HEK293 (cell line): ENCODE measurements around the gene LOXL4.

Experiments
- CTCF ChIA-PET: fragments of 350-600 bp; formaldehyde crosslinking; extraction: SDS; loops from one replicate; lab custom pipeline; 2021; ENCODE audit warnings: antibody characterized with exemption; lab: Yijun Ruan, JAX
- POLR2A ChIA-PET: fragments of 300-600 bp; formaldehyde crosslinking; extraction: SDS; loops from one replicate; lab custom pipeline; 2020; ENCODE audit warnings: antibody characterized with exemption, inconsistent platforms; lab: Yijun Ruan, JAX
- H3K27ac ChIP-seq: fragments of 200-500 bp; sonication (Bioruptor generic); 2 replicates; pipeline ENCODE4 v1.5.1; 2014; ENCODE audit warnings: low read depth, low read length, control low read depth, inconsistent platforms; ENCODE audit errors: extremely low read depth
- H3K36me3 ChIP-seq, 2 experiments: fragments of 200-500 bp in 1 of 2; sonication (Bioruptor generic) in 1 of 2; 1 replicate in 1 of 2; 2 replicates in 1 of 2; pipeline ENCODE4 v1.5.1; 2014 to 2017; ENCODE audit warnings: inconsistent platforms in 2 of 2, low read length in 2 of 2; ENCODE audit not compliant: control insufficient read depth in 2 of 2, insufficient read depth in 1 of 2
- H3K4me1 ChIP-seq: fragments of 200-500 bp; sonication (Bioruptor generic); 2 replicates; pipeline ENCODE4 v1.5.1; 2014; ENCODE audit warnings: mild to moderate bottlenecking, low read length, inconsistent platforms; ENCODE audit not compliant: control insufficient read depth, insufficient read depth
- H3K4me3 ChIP-seq: 2 replicates; pipeline ENCODE4 v1.5.1; 2011; ENCODE audit warnings: low read depth, mild to moderate bottlenecking, control low read depth, low read length, moderate library complexity
- H3K9me3 ChIP-seq: fragments of 200-500 bp; sonication (Bioruptor generic); 2 replicates; pipeline ENCODE4 v1.5.1; 2014; ENCODE audit warnings: low read depth, low read length, inconsistent platforms; ENCODE audit not compliant: control insufficient read depth, insufficient read depth
- EGR2 ChIP-seq: fragments of 450-650 bp; formaldehyde crosslinking; IDR thresholded peaks from 2 replicates; pipeline ENCODE4 v1.5.1; 2016; ENCODE audit warnings: low read depth, missing biosample characterization, missing genetic modification characterization
- GLIS1 ChIP-seq: fragments of 450-650 bp; formaldehyde crosslinking; IDR thresholded peaks from 2 replicates; pipeline ENCODE4 v1.5.1; 2016; ENCODE audit warnings: missing biosample characterization, missing genetic modification characterization
- KLF10 ChIP-seq: fragments of 450-650 bp; IDR thresholded peaks from 2 replicates; pipeline ENCODE4 v1.5.1; 2018; ENCODE audit warnings: missing biosample characterization, mild to moderate bottlenecking, missing genetic modification characterization
- KLF9 ChIP-seq: fragments of 450-650 bp; formaldehyde crosslinking; IDR thresholded peaks from 2 replicates; pipeline ENCODE4 v1.5.1; 2016; ENCODE audit warnings: missing biosample characterization, missing genetic modification characterization, low read depth
- OSR2 ChIP-seq: fragments of 450-650 bp; formaldehyde crosslinking; IDR thresholded peaks from 2 replicates; pipeline ENCODE4 v1.5.1; 2016; ENCODE audit warnings: missing biosample characterization, missing genetic modification characterization
- PRDM1 ChIP-seq: fragments of 450-650 bp; formaldehyde crosslinking; IDR thresholded peaks from 2 replicates; pipeline ENCODE4; 2016; ENCODE audit warnings: missing biosample characterization, missing genetic modification characterization
- PRDM4 ChIP-seq: fragments of 450-650 bp; formaldehyde crosslinking; IDR thresholded peaks from 2 replicates; pipeline ENCODE4 v1.5.1; 2017; ENCODE audit warnings: missing biosample characterization, missing genetic modification characterization
- REPIN1 ChIP-seq: fragments of 450-650 bp; formaldehyde crosslinking; IDR thresholded peaks from 2 replicates; pipeline ENCODE4 v1.5.1; 2017; ENCODE audit warnings: missing biosample characterization, missing genetic modification characterization, low read depth
- SP2 ChIP-seq: fragments of 450-650 bp; formaldehyde crosslinking; IDR thresholded peaks from 2 replicates; pipeline ENCODE4 v1.5.1; 2016; ENCODE audit warnings: missing biosample characterization, missing genetic modification characterization
- TCF7L2 ChIP-seq: IDR thresholded peaks from 2 replicates; pipeline ENCODE4 v1.6.1; 2011; ENCODE audit warnings: low read depth, mild to moderate bottlenecking, inconsistent platforms, low read length, moderate library complexity, borderline replicate concordance
- ZBTB17 ChIP-seq: fragments of 450-650 bp; formaldehyde crosslinking; IDR thresholded peaks from 2 replicates; pipeline ENCODE4 v1.5.1; 2016; ENCODE audit warnings: missing biosample characterization, missing genetic modification characterization
- ZFHX2 ChIP-seq: fragments of 450-650 bp; formaldehyde crosslinking; conservative IDR thresholded peaks from 2 replicates; pipeline ENCODE4 v1.5.1; 2016; ENCODE audit warnings: missing biosample characterization, missing genetic modification characterization
- ZFP3 ChIP-seq: fragments of 450-650 bp; formaldehyde crosslinking; IDR thresholded peaks from 2 replicates; pipeline ENCODE4 v1.5.1; 2016; ENCODE audit warnings: low read depth, missing biosample characterization, missing genetic modification characterization
- ZFP69B ChIP-seq: fragments of 450-650 bp; formaldehyde crosslinking; IDR thresholded peaks from 2 replicates; pipeline ENCODE4 v1.5.1; 2016; ENCODE audit warnings: missing biosample characterization, missing genetic modification characterization
- ZNF121 ChIP-seq: fragments of 450-650 bp; formaldehyde crosslinking; IDR thresholded peaks from 2 replicates; pipeline ENCODE4 v1.5.1; 2016; ENCODE audit warnings: missing biosample characterization, missing genetic modification characterization
- ZNF133 ChIP-seq: fragments of 450-650 bp; formaldehyde crosslinking; IDR thresholded peaks from 2 replicates; pipeline ENCODE4 v1.5.1; 2016; ENCODE audit warnings: missing biosample characterization, missing genetic modification characterization
- ZNF146 ChIP-seq: fragments of 450-650 bp; formaldehyde crosslinking; IDR thresholded peaks from 2 replicates; pipeline ENCODE4 v1.5.1; 2016; ENCODE audit warnings: missing biosample characterization, missing genetic modification characterization
- ZNF221 ChIP-seq: fragments of 450-650 bp; formaldehyde crosslinking; IDR thresholded peaks from 2 replicates; pipeline ENCODE4 v1.5.1; 2017; ENCODE audit warnings: missing biosample characterization, missing genetic modification characterization, borderline replicate concordance
- ZNF292 ChIP-seq: fragments of 450-650 bp; formaldehyde crosslinking; IDR thresholded peaks from 2 replicates; pipeline ENCODE4 v1.5.1; 2016; ENCODE audit warnings: low read depth, missing biosample characterization, missing genetic modification characterization, borderline replicate concordance
- ZNF354C ChIP-seq: fragments of 450-650 bp; formaldehyde crosslinking; IDR thresholded peaks from 2 replicates; pipeline ENCODE4 v1.5.1; 2016; ENCODE audit warnings: missing biosample characterization, missing genetic modification characterization, low read depth, borderline replicate concordance
- ZNF529 ChIP-seq: fragments of 450-650 bp; formaldehyde crosslinking; IDR thresholded peaks from 2 replicates; pipeline ENCODE4 v1.5.1; 2017; ENCODE audit warnings: missing genetic modification characterization, missing biosample characterization; ENCODE audit not compliant: insufficient replicate concordance
- ZNF530 ChIP-seq: fragments of 450-650 bp; formaldehyde crosslinking; IDR thresholded peaks from 2 replicates; pipeline ENCODE4 v1.5.1; 2016; ENCODE audit warnings: low read depth, missing biosample characterization, missing genetic modification characterization
- ZNF585B ChIP-seq: fragments of 450-650 bp; formaldehyde crosslinking; IDR thresholded peaks from 2 replicates; pipeline ENCODE4 v1.5.1; 2016; ENCODE audit warnings: missing biosample characterization, missing genetic modification characterization
- ZNF624 ChIP-seq: fragments of 450-650 bp; formaldehyde crosslinking; IDR thresholded peaks from 2 replicates; pipeline ENCODE4 v1.5.1; 2017; ENCODE audit warnings: missing biosample characterization, missing genetic modification characterization
- ZNF660 ChIP-seq: fragments of 450-650 bp; IDR thresholded peaks from 2 replicates; pipeline ENCODE4 v1.5.1; 2018; ENCODE audit warnings: missing biosample characterization, mild to moderate bottlenecking, missing genetic modification characterization
- TF ChIP-seq, protein P1 (sequence below): fragments of 450-650 bp; formaldehyde crosslinking; IDR thresholded peaks from 2 replicates; pipeline ENCODE4 v1.5.1; 2017; ENCODE audit warnings: missing biosample characterization, missing genetic modification characterization

Gene LOXL4

GRCh38 chr10:98267069-98267893 lies 713 bp downstream of the LOXL4 start:
- H3K4me1 ChIP-seq, result no peaks in the 10 kb centered on the region
- peak overlapping the region; percentile 58; the same call in 1 of the 2 replicates for H3K27ac ChIP-seq
- no peaks in the 10 kb centered on the region for H3K36me3 ChIP-seq
- H3K4me3 ChIP-seq, result no peak overlapping the region
- ChIA-PET POLR2A (interaction anchor here (1.1 kb wide), 1 partner anchor 29 kb away, joined by 3 read pairs; no protein-coding TSS in a partner anchor), CTCF (interaction anchor here (0.6 to 2.4 kb wide), 3 partner anchors 42 to 768 kb away, joined by 3 to 13 read pairs (median 3); no protein-coding TSS in a partner anchor)
- no peaks in the 10 kb centered on the region for H3K9me3 ChIP-seq
- no peak for TF ChIP-seq ZNF585B (tag by site-specific recombination)
- no peak for TF ChIP-seq ZNF121 (tag by site-specific recombination)
- TF ChIP-seq TCF7L2, result no peak
- TF ChIP-seq SP2 (tag by site-specific recombination), result peak; percentile 27
- peak; percentile 22; the same call in 1 of the 2 replicates for TF ChIP-seq ZBTB17 (tag by site-specific recombination)

DNA sequence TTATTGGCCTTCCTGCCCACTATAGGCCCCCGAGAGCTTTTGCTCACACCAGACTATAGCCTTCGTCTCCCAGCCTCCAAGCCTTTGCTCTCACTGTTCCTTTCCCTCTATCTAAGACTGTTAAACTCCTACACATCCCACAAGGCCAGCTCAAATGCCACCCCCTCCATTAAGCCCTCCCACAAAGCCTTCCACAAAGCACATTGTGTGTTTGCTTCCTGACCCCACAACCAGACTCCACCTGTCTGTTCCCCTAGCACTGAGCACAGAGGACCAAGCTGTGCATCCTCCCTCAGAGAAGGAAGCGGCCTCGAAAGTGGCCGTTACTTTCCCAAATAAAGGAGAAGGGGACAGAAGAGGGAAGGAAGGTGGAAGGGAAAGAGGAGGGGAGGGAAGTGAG lies 1.3 kb downstream of the LOXL4 start:
- no peaks in the 10 kb centered on the region for H3K9me3 ChIP-seq
- H3K4me1 ChIP-seq, result no peaks in the 10 kb centered on the region
- TF ChIP-seq EGR2 (tag by site-specific recombination), result peak; percentile 94
- no peak for TF ChIP-seq PRDM4
- TF ChIP-seq, protein P1, sequence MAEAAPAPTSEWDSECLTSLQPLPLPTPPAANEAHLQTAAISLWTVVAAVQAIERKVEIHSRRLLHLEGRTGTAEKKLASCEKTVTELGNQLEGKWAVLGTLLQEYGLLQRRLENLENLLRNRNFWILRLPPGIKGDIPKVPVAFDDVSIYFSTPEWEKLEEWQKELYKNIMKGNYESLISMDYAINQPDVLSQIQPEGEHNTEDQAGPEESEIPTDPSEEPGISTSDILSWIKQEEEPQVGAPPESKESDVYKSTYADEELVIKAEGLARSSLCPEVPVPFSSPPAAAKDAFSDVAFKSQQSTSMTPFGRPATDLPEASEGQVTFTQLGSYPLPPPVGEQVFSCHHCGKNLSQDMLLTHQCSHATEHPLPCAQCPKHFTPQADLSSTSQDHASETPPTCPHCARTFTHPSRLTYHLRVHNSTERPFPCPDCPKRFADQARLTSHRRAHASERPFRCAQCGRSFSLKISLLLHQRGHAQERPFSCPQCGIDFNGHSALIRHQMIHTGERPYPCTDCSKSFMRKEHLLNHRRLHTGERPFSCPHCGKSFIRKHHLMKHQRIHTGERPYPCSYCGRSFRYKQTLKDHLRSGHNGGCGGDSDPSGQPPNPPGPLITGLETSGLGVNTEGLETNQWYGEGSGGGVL, result no peak
- TF ChIP-seq ZNF146 (tag by site-specific recombination), result no peak
- no peak for TF ChIP-seq OSR2 (tag by site-specific recombination)
- TF ChIP-seq GLIS1 (tag by site-specific recombination), result peak; percentile 84
- TF ChIP-seq REPIN1, result no peak
- 0 out of 2 replicates have a peak, but pooled peaks have one; percentile 16 for TF ChIP-seq PRDM1
- TF ChIP-seq ZNF354C, result no peak
- no peak for TF ChIP-seq ZNF292 (tag by site-specific recombination)
- no peak for TF ChIP-seq ZFP69B
- TF ChIP-seq ZFHX2 (tag by site-specific recombination), result peak; percentile 95
- TF ChIP-seq ZFP3, result peak; percentile 78
- no peak for TF ChIP-seq ZNF133 (tag by site-specific recombination)
- no peak for TF ChIP-seq ZNF660 (tag by site-specific recombination)
- TF ChIP-seq ZNF624 (tag by site-specific recombination), result no peak
- TF ChIP-seq ZNF530 (tag by site-specific recombination), result no peak
- no peak for TF ChIP-seq ZNF221
- TF ChIP-seq ZNF529 (tag by site-specific recombination), result no peak
- no peak for TF ChIP-seq KLF10
- no peak for TF ChIP-seq KLF9 (tag by site-specific recombination)
- no peaks in the 10 kb centered on the region for H3K36me3 ChIP-seq
- CTCF ChIA-PET, result interaction anchor here (0.6 to 2.4 kb wide), 3 partner anchors 43 to 769 kb away, joined by 3 to 13 read pairs (median 3); no protein-coding TSS in a partner anchor
- H3K27ac ChIP-seq, result no peak overlapping the region
- POLR2A ChIA-PET, result no interaction called here
- no peak overlapping the region for H3K4me3 ChIP-seq
